Measurements from ENCODE around the gene VWA5B1.
"Not testable (repeated sequence)": the region's sequence is repeated elsewhere in the genome, so short reads cannot be mapped to it uniquely, and the experiment has no call there.

Gene VWA5B1

DNA sequence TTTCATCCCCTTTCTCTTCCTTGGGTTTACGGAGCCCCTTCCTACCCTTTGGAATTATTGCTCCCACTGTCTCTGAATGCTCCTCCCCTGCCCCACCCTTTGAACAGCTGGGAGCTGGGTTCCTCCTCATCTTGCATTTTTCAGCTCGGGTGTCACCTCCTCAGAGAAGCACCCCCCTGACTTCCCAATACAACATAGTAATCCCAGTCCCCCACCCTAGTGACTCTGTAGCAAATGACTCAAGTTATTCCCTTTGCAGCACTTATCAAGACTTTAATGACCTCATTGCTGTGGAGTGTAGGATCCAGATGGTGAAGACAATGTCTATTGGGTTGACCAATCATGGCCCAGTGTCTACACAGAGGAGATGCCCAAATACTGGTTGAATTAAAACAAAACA, 8.9 kb upstream of the VWA5B1 start:
- DNase-seq (ENCODE audit: low spot score), result no peak

GRCh38 chr1:20282533-20282932, 8.1 kb upstream of the VWA5B1 start:
- no peak for DNase-seq (ENCODE audit: low spot score)

DNA sequence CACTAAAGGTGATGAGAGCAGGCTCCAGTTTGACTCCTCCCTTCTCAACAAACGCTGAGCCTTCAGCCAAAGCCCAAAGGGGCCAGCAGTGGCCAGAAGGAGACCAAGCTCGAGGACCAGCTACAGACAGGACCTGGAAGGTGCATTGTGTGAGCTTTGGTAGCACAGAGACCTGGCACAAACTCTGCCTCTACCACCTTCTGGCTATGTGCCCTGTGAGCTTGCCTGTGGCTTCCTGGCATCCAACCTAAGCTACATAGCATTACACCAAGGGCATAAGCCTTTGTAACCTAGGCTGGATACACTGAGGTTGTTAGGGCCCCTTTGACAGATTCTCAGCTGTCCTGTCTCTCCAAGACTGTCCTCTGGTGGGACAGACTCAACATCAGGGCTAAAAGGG, 6.6 kb upstream of the VWA5B1 start:
- DNase-seq (ENCODE audit: low spot score), result no peak

- DNase-seq (ENCODE audit: low spot score), result no peak
These were observed 6.0 kb upstream of the VWA5B1 start for GRCh38 chr1:20284625-20285024.

GRCh38 chr1:20285510-20285909, 5.2 kb upstream of the VWA5B1 start:
- DNase-seq (ENCODE audit: low spot score), result no peak

DNA sequence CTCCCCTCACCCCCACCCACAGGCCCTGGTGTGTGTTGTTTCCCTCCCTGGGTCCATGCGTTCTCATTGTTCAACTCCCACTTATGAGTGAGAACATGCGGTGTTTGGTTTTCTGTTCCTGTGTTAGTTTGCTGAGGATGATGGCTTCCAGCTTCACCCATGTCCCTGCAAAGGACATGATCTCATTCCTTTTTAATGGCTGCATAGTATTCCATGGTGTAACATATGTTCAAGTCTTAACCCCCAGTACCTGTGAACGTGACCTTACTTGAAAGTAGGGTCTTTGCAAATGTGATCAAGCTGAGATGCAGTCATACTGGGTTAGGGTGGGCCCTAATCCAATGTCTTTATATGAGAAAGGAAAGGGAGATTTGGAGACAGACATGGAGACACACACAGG, 3.0 kb upstream of the VWA5B1 start:
- DNase-seq (ENCODE audit: low spot score), result not testable (repeated sequence)

GRCh38 chr1:20291645-20292084, 990 bp downstream of the VWA5B1 start:
- DNase-seq (ENCODE audit: low spot score), result no peak

DNA sequence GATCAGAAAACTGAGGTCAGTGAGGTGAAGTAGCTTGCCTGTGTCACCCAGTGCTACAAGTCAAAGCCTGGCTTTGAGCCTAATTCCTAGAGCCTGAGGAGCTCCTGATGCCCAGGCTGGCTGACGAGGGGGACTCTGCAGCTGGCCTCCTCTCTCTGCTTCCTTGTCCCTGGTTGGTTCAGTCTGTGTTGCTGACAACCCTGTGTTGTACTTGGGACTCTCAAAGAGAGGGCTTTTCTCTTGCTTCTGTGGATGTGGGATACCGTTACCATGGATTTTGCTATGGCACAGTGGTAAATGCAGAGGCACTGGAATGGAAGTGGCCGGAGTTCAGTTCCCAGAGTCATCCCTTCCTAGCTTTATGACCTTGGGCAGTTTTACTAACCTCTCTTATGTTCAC, 8.0 kb downstream of the VWA5B1 start:
- no peak for DNase-seq (ENCODE audit: low spot score)

DNA sequence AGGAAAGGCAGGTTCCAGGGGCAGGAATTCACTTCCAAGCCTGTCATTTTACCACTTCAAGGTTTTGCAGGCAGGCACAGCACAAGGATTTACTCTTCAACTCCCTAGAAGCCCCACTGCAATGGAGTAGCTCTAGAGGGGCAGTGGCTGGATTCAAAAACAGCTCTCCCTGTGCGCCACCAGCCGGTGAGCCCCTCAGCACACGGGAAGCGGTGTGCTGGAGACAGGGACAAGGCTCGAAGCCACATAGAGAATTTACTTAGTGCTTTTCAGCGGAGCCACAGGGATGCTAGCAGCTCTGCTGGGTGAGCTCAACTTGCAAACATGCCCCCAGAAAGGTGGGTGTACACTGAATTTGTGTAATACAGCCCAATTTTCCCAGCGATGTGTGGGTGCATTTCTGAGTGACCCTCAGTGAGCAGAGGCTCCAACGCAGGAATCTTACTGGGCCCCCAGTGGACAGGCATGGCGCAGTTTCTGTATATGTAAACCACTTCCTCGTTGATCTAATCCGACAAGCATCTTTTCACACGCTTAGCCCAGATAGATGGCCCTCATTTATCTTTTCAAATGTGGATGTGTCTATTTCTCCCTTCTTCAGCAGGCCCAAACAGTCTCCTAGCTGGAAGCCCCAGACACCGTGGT, 10.9 kb downstream of the VWA5B1 start:
- no peak for DNase-seq (ENCODE audit: low spot score)

DNA sequence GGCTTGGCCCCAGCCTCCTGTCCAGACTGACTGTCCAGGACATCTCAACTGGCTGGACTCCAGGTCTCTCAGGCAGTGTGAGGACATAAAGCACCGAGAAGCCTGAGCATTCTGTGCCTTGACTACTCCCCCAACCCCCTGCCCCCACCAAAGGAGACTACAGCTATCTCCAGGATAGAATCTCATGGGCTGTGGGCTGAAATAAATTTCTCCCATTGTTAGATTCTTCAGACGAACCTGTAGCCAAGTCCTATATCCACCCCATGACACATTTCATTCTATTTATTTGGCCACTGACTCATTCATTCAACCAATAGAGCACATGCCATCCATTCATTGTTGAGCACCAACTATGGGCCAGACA, 11.4 kb downstream of the VWA5B1 start:
- no peak for DNase-seq (ENCODE audit: low spot score)

DNA sequence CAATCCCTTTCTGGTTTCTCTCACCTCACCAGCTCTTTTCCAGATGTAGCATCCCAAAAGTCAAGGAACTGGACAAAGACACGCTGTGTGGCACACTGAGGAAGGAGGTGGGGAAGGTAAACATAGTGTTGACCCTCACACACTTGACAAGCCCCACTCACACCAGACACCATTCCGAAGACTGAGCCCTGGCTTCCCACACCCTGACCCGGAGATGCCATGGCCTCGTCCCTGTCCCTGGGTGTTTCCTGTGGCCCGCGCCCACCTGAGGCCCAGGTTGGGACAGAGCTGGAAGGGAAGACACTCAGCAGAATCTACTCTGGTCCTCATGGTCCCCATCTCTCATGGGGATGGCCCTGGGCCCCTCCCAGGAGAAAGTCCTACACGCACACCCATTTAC, 16.4 kb downstream of the VWA5B1 start:
- no peak for DNase-seq (ENCODE audit: low spot score)

- DNase-seq (ENCODE audit: low spot score), result no peak
These were observed 17.9 kb downstream of the VWA5B1 start for GRCh38 chr1:20308569-20308968.

- DNase-seq (ENCODE audit: low spot score), result no peak
These were observed 20.6 kb downstream of the VWA5B1 start for GRCh38 chr1:20311289-20311688.

DNA sequence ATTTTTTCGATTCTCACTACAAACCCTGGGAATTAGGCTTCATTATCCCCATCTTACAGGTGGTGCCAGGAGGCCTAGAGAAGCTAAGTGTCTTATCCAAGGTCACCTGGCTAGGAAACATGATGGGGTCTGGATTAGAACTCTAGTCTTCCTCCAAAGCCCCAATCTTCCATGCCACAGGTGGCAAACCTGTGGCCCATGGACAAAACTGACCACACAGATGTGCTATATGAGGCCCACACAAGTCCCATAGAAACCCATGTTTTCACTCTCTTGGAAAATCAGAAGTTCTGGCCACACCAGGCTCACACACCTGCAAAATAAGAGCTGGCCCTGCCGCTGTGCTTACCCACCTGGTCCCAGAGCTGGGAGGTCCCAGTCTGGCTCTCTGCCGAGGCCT, 21.6 kb downstream of the VWA5B1 start:
- no peak for DNase-seq (ENCODE audit: low spot score)

- no peak for DNase-seq (ENCODE audit: low spot score)
These were observed 22.1 kb downstream of the VWA5B1 start for GRCh38 chr1:20312818-20313217.

GRCh38 chr1:20317471-20317870, 26.8 kb downstream of the VWA5B1 start:
- DNase-seq (ENCODE audit: low spot score), result no peak

DNA sequence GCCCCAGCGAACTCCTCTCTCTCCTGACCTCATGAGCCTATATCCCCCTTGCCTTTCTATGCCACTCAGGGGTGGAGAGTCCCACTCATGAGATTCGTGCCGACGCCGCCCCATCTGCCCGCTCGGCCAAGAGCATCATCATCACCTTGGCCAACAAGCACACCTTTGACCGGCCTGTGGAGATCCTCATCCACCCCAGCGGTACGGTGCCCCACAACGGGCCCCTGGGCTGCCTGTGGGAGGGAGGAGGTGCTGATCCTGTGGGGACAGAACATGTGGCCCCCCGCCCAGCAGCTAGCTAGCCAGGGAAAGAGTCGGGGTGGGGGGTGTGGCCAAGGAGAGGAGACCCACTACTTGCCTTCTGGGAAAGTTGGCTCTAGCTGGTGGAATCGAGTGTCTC, 27.8 kb downstream of the VWA5B1 start:
- no peak for DNase-seq (ENCODE audit: low spot score)

DNA sequence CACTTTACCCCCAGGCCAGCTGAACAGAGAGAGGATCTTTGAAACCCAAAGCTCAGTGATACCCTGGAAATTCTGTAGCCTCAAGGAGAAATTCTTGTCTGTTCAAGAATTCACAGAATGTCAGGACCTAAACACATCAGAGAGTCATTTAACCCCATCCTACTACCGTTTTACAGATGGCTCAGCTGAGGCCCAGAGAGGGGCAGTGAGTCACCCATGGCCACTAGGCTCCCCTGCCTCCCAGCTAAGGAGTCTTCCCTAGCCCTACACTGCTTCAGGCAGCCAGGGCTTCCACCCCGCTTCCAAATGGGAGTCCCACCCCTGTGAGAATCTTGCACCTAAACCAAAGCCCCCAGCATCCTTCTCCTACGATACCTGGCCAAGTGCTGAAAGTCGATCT, 28.3 kb downstream of the VWA5B1 start:
- no peak for DNase-seq (ENCODE audit: low spot score)

- DNase-seq (ENCODE audit: low spot score), result no peak
These were observed 29.0 kb downstream of the VWA5B1 start for GRCh38 chr1:20319456-20320220.

DNA sequence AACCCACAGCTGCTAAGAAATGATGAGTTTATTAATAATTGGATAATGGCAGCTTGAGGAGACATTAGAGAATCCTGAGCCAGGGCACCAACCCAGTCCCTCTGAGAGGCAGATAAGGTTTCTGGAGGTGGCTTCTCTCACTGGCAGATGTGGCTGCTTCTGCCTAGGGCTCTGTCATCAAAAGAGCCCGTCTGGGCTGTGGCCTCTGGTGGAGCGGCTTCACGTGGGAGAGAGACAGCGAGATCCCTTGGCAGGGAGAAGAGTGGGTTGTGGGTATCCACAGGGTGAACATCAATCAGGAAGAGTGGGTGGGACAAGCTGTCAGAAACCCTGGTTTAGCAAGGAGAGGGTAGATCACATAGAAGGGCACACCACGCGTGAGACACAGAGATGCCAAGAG, 30.0 kb downstream of the VWA5B1 start:
- no peak for DNase-seq (ENCODE audit: low spot score)

GRCh38 chr1:20321573-20321972, 30.9 kb downstream of the VWA5B1 start:
- DNase-seq (ENCODE audit: low spot score), result no peak

- peak; percentile 14 for DNase-seq (ENCODE audit: low spot score)
These were observed 31.6 kb downstream of the VWA5B1 start for GRCh38 chr1:20322081-20322824.

Measured in CD4-positive, alpha-beta T cell treated with Interleukin-2 at 100 ng/mL for 4 hours (primary cell).